Measurements from ENCODE around the gene PPP4R3B. TPM values are rescaled to one million over a fixed set of nuclear protein-coding genes. Genes with fewer than 3 reads are reported as not detected.

Gene PPP4R3B
- total and polyA plus RNA-seq, 4 experiments from 2014 or later, result 76.7 to 114 (median 97.8) TPM

Other genes with a start within 250 kb of the PPP4R3B start
- 10 to 100 TPM; 18.7 to 19.1 TPM for gene CCDC88A, start 197.8 kb downstream of the PPP4R3B start, total RNA-seq
- 1 to 10 TPM in 1 of 2 donors, under 1 TPM in 1; 0.53 to 8.9 TPM for gene CCDC88A, start 197.8 kb downstream of the PPP4R3B start, polyA plus RNA-seq
- gene CFAP36, start 97.9 kb downstream of the PPP4R3B start, total RNA-seq, result 10 to 100 TPM; 49.2 to 52.2 TPM
- 10 to 100 TPM; 47.0 to 52.9 TPM for gene CFAP36, start 97.9 kb downstream of the PPP4R3B start, polyA plus RNA-seq
- 10 to 100 TPM; 21.9 to 26.5 TPM for gene PNPT1, start 76.2 kb upstream of the PPP4R3B start, total RNA-seq
- 10 to 100 TPM; 28.2 to 29.2 TPM for gene PNPT1, start 76.2 kb upstream of the PPP4R3B start, polyA plus RNA-seq

Data from CD4-positive, alpha-beta memory T cell (primary cell).